ENCODE measurements around the gene ATP6V1G1. TPM values are rescaled to one million over a fixed set of nuclear protein-coding genes. Genes with fewer than 3 reads are reported as not detected.

Gene ATP6V1G1
- total RNA-seq, 4 donors from 2014 or later: 90.9 to 310 (median 130) TPM

GRCh38 chr9:114558027-114558675, 29.4 kb upstream of the ATP6V1G1 start:
- intact Hi-C loops (cut with DNase I; ENCODE audit: low total_unique reads): no loop called here
- H3K36me3 ChIP-seq: no peaks in the 10 kb centered on the region
- TF ChIP-seq POLR2A (IDR thresholded peaks at IDR 0.05): no peak
- TF ChIP-seq, protein P1, sequence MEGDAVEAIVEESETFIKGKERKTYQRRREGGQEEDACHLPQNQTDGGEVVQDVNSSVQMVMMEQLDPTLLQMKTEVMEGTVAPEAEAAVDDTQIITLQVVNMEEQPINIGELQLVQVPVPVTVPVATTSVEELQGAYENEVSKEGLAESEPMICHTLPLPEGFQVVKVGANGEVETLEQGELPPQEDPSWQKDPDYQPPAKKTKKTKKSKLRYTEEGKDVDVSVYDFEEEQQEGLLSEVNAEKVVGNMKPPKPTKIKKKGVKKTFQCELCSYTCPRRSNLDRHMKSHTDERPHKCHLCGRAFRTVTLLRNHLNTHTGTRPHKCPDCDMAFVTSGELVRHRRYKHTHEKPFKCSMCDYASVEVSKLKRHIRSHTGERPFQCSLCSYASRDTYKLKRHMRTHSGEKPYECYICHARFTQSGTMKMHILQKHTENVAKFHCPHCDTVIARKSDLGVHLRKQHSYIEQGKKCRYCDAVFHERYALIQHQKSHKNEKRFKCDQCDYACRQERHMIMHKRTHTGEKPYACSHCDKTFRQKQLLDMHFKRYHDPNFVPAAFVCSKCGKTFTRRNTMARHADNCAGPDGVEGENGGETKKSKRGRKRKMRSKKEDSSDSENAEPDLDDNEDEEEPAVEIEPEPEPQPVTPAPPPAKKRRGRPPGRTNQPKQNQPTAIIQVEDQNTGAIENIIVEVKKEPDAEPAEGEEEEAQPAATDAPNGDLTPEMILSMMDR (IDR thresholded peaks at IDR 0.05): no peak
- no peak for DNase-seq
- no peak overlapping the region for H3K27ac ChIP-seq
- no peaks in the 10 kb centered on the region for H3K27me3 ChIP-seq
- H3K4me3 ChIP-seq: no peak overlapping the region
- H3K9me3 ChIP-seq: no peaks in the 10 kb centered on the region
- H3K4me1 ChIP-seq: no peaks in the 10 kb centered on the region

- no peak for DNase-seq
- no peak overlapping the region for H3K27ac ChIP-seq
- H3K9me3 ChIP-seq: no peaks in the 10 kb centered on the region
- no peaks in the 10 kb centered on the region for H3K4me1 ChIP-seq
- intact Hi-C loops (cut with DNase I; ENCODE audit: low total_unique reads): no loop called here
- H3K27me3 ChIP-seq: no peaks in the 10 kb centered on the region
- H3K4me3 ChIP-seq: no peak overlapping the region
- TF ChIP-seq POLR2A (IDR thresholded peaks at IDR 0.05): no peak
- TF ChIP-seq, protein P1 (IDR thresholded peaks at IDR 0.05): no peak
- H3K36me3 ChIP-seq: no peaks in the 10 kb centered on the region
These were observed 27.6 kb upstream of the ATP6V1G1 start for GRCh38 chr9:114559830-114560513.

GRCh38 chr9:114560956-114561355, 26.6 kb upstream of the ATP6V1G1 start:
- no peak overlapping the region for H3K4me3 ChIP-seq
- intact Hi-C loops (cut with DNase I; ENCODE audit: low total_unique reads): no loop called here

DNA sequence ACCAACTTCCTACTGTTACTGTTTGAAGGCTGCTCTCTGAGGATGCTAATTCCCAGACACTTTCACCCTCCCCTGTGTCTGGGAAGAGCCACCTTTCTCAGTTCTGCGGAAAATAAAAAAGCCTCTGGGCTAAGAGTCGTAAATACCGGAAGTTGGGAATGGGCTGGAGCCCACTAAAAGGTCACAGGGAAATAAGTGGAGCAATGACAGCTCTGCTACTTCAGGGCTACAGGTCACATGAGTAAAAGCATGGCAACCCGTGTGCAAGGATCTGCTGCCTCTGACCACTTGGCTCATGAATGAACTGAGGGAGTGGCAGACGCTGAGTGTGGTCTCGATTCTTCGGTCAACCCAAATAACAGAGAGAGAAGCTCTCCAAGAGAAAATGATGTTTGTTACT, 25.8 kb upstream of the ATP6V1G1 start:
- intact Hi-C loops (cut with DNase I; ENCODE audit: low total_unique reads): no loop called here
- Histone ChIP-seq H3K27me3 (no peaks in the 10 kb centered on the region), H3K36me3 (no peaks in the 10 kb centered on the region), H3K4me1 (no peaks in the 10 kb centered on the region), H3K4me3 (no peak overlapping the region), H3K9me3 (no peaks in the 10 kb centered on the region), H3K27ac (no peak overlapping the region)
- no peak for DNase-seq
- TF ChIP-seq, protein P1 (IDR thresholded peaks at IDR 0.05): no peak
- no peak for TF ChIP-seq POLR2A (IDR thresholded peaks at IDR 0.05)

More at GRCh38 chr9:114560956-114561355, 26.6 kb upstream of the ATP6V1G1 start:
- H3K36me3 ChIP-seq: no peaks in the 10 kb centered on the region
- DNase-seq: no peak
- no peaks in the 10 kb centered on the region for H3K9me3 ChIP-seq
- H3K27me3 ChIP-seq: no peaks in the 10 kb centered on the region
- no peak overlapping the region for H3K27ac ChIP-seq
- TF ChIP-seq, protein P1 (IDR thresholded peaks at IDR 0.05): no peak
- TF ChIP-seq POLR2A (IDR thresholded peaks at IDR 0.05): no peak
- H3K4me1 ChIP-seq: no peaks in the 10 kb centered on the region

GRCh38 chr9:114565204-114565603, 22.4 kb upstream of the ATP6V1G1 start:
- Histone ChIP-seq H3K4me1 (no peaks in the 10 kb centered on the region), H3K27me3 (no peaks in the 10 kb centered on the region), H3K36me3 (no peaks in the 10 kb centered on the region), H3K27ac (no peak overlapping the region), H3K4me3 (no peak overlapping the region), H3K9me3 (no peaks in the 10 kb centered on the region)
- TF ChIP-seq, protein P1 (IDR thresholded peaks at IDR 0.05): no peak
- TF ChIP-seq POLR2A (IDR thresholded peaks at IDR 0.05): no peak
- intact Hi-C loops (cut with DNase I; ENCODE audit: low total_unique reads): no loop called here
- DNase-seq: no peak

Data from uterus (tissue), 4 donors.